Measurements from ENCODE around the gene LSM10.

- TF ChIP-seq, protein P1, sequence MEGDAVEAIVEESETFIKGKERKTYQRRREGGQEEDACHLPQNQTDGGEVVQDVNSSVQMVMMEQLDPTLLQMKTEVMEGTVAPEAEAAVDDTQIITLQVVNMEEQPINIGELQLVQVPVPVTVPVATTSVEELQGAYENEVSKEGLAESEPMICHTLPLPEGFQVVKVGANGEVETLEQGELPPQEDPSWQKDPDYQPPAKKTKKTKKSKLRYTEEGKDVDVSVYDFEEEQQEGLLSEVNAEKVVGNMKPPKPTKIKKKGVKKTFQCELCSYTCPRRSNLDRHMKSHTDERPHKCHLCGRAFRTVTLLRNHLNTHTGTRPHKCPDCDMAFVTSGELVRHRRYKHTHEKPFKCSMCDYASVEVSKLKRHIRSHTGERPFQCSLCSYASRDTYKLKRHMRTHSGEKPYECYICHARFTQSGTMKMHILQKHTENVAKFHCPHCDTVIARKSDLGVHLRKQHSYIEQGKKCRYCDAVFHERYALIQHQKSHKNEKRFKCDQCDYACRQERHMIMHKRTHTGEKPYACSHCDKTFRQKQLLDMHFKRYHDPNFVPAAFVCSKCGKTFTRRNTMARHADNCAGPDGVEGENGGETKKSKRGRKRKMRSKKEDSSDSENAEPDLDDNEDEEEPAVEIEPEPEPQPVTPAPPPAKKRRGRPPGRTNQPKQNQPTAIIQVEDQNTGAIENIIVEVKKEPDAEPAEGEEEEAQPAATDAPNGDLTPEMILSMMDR (conservative IDR thresholded peaks at IDR 0.05 in 1 of 2, IDR thresholded peaks at IDR 0.05 in 1 of 2; ENCODE audit: extremely low read depth in 1 of 2, insufficient read depth in 1 of 2, low read depth in 1 of 2, low read length in 2 of 2) = no peak
- no peak for TF ChIP-seq EZH2 (IDR thresholded peaks at IDR 0.05; ENCODE audit: borderline replicate concordance, low read length)
Measured at GRCh38 chr1:36345353-36345752, 52.4 kb downstream of the LSM10 start.
